ENCODE measurements around the gene LRIG2.
"Not testable (repeated sequence)": the region's sequence is repeated elsewhere in the genome, so short reads cannot be mapped to it uniquely, and the experiment has no call there.

DNA sequence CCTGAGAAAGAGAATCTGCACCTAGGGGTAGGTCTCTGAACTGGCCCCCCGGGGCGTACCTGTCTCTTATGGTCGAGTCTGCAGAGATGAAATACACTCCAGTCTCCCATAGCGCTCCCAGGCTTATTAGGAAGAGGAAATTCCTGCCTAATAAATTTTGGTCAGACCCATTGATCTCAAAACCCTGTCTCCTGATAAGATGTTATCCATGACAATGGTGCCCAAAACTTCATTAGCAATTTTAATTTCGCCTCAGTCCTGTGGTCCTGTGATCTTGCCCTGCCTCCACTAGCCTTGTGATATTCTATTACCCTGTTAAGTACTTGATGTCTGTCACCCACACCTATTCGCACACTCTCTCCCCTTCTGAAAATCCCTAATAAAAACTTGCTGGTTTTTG, 85.7 kb downstream of the LRIG2 start:
- TF ChIP-seq POLR2A (IDR thresholded peaks at IDR 0.05; ENCODE audit: borderline replicate concordance, extremely low read depth, insufficient read depth, insufficient read length); TCF7L2 (IDR thresholded peaks at IDR 0.05; ENCODE audit: borderline replicate concordance, extremely low read depth, insufficient read depth, insufficient read length); YY1 (IDR thresholded peaks at IDR 0.05; ENCODE audit: extremely low read depth, insufficient replicate concordance, low read depth, low read length); EZH2 (IDR thresholded peaks at IDR 0.05); POLR2AphosphoS5 (IDR thresholded peaks at IDR 0.05; ENCODE audit: low read depth, low read length): not testable (repeated sequence)
- TF ChIP-seq, protein P1, sequence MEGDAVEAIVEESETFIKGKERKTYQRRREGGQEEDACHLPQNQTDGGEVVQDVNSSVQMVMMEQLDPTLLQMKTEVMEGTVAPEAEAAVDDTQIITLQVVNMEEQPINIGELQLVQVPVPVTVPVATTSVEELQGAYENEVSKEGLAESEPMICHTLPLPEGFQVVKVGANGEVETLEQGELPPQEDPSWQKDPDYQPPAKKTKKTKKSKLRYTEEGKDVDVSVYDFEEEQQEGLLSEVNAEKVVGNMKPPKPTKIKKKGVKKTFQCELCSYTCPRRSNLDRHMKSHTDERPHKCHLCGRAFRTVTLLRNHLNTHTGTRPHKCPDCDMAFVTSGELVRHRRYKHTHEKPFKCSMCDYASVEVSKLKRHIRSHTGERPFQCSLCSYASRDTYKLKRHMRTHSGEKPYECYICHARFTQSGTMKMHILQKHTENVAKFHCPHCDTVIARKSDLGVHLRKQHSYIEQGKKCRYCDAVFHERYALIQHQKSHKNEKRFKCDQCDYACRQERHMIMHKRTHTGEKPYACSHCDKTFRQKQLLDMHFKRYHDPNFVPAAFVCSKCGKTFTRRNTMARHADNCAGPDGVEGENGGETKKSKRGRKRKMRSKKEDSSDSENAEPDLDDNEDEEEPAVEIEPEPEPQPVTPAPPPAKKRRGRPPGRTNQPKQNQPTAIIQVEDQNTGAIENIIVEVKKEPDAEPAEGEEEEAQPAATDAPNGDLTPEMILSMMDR (IDR thresholded peaks at IDR 0.05 in 2 of 3, conservative IDR thresholded peaks at IDR 0.05 in 1 of 3; ENCODE audit: borderline replicate concordance in 1 of 3, insufficient read depth in 1 of 3, low read depth in 2 of 3, low read length in 2 of 3): not testable (repeated sequence)
